OCI-LY3 (cell line): ENCODE measurements around the gene SYCP1.
"Not testable (repeated sequence)": the region's sequence is repeated elsewhere in the genome, so short reads cannot be mapped to it uniquely, and the experiment has no call there.

ENCODE experiments used
- H2AFZ ChIP-seq: fragments of 200-600, 300-600 bp; shearing (Covaris generic); 2 replicates; pipeline ENCODE4 v1.6.0; 2014; ENCODE audit warnings: antibody characterized with exemption, low read depth, low read length
- H3K27ac ChIP-seq: fragments of 200-600, 300-600 bp; sonication (generic); 2 replicates; pipeline ENCODE4 v1.5.1; 2014; ENCODE audit warnings: mild to moderate bottlenecking, low read length, moderate library complexity, mixed read lengths
- H3K27me3 ChIP-seq: fragments of 200-600, 300-600 bp; sonication (generic); 2 replicates; pipeline ENCODE4 v1.6.1; 2014; ENCODE audit warnings: low read depth, low read length, mixed read lengths
- H3K36me3 ChIP-seq: fragments of 200-600, 300-600 bp; sonication (generic); replicated peaks from 2 replicates; pipeline ENCODE3; 2014; ENCODE audit warnings: low read depth, low read length, mixed read lengths
- H3K4me1 ChIP-seq: fragments of 300-600, 200-600 bp; sonication (generic); 2 replicates; pipeline ENCODE4 v1.6.1; 2014; ENCODE audit warnings: low read length, mixed read lengths
- H3K4me2 ChIP-seq: fragments of 200-600, 300-600 bp; sonication (generic); 2 replicates; pipeline ENCODE4 v1.6.1; 2014; ENCODE audit warnings: low read length, mixed read lengths
- H3K4me3 ChIP-seq: fragments of 300-600, 200-600 bp; sonication (generic); 2 replicates; pipeline ENCODE4 v1.5.1; 2014; ENCODE audit warnings: antibody characterized with exemption, mild to moderate bottlenecking, low read length, moderate library complexity
- H3K79me2 ChIP-seq: fragments of 300-600, 200-600 bp; shearing (Covaris generic); 2 replicates; pipeline ENCODE4 v1.6.1; 2014; ENCODE audit warnings: mild to moderate bottlenecking, low read length, mixed read lengths
- H3K9ac ChIP-seq: fragments of 300-600, 200-600 bp; shearing (Covaris generic); 2 replicates; pipeline ENCODE4 v1.6.0; 2014; ENCODE audit warnings: mild to moderate bottlenecking, low read length, moderate library complexity
- H3K9me3 ChIP-seq: fragments of 200-600, 300-600 bp; shearing (Covaris generic); 2 replicates; pipeline ENCODE4 v1.6.1; 2014; ENCODE audit warnings: low read length, mixed read lengths; ENCODE audit not compliant: insufficient read depth
- H4K20me1 ChIP-seq: fragments of 200-600, 300-600 bp; sonication (generic); 2 replicates; pipeline ENCODE4 v1.6.1; 2016; ENCODE audit warnings: low read length, mixed read lengths; ENCODE audit not compliant: insufficient read depth
- EZH2phosphoT487 ChIP-seq: fragments of 200-600 bp; shearing (Covaris generic); IDR thresholded peaks from 2 replicates; pipeline ENCODE4 v1.6.1; 2018; ENCODE audit warnings: antibody characterized with exemption, mixed run types, low read depth
- TF ChIP-seq, protein P1 (sequence below): fragments of 200-600, 300-600 bp; sonication (generic); IDR thresholded peaks from 2 replicates; pipeline ENCODE4 v1.5.1; 2014; ENCODE audit warnings: antibody characterized with exemption, low read length, low read depth

SYCP1 gene

DNA sequence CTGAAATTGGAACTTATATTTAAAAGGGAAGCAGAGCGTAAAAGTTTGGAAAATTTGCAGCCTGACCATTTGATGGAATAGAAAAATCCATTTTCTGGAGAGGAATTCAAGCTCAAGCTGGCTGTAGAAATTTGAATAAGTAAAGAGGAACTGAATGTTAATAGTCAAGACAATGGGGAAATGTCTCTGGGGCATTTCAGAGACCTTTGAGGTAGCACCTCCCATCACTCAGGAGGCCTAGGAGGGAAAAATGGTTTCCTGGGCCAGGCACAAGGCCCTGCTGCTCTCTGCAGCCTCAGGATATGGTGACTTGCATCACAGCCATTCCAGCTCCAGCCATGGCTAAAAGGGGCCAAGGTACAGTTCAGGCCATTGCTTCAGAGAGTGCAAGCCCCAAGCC lies 157.3 kb downstream of the SYCP1 start:
- Histone ChIP-seq H3K4me3 (no peak overlapping the region), H2AFZ (no peak overlapping the region), H3K79me2 (no peaks in the 10 kb centered on the region), H3K27ac (no peak overlapping the region), H3K9ac (no peak overlapping the region), H3K36me3 (no peaks in the 10 kb centered on the region), H3K4me2 (no peak overlapping the region), H4K20me1 (no peaks in the 10 kb centered on the region), H3K27me3 (no peaks in the 10 kb centered on the region), H3K4me1 (no peaks in the 10 kb centered on the region), H3K9me3 (no peaks in the 10 kb centered on the region)
- TF ChIP-seq, protein P1, sequence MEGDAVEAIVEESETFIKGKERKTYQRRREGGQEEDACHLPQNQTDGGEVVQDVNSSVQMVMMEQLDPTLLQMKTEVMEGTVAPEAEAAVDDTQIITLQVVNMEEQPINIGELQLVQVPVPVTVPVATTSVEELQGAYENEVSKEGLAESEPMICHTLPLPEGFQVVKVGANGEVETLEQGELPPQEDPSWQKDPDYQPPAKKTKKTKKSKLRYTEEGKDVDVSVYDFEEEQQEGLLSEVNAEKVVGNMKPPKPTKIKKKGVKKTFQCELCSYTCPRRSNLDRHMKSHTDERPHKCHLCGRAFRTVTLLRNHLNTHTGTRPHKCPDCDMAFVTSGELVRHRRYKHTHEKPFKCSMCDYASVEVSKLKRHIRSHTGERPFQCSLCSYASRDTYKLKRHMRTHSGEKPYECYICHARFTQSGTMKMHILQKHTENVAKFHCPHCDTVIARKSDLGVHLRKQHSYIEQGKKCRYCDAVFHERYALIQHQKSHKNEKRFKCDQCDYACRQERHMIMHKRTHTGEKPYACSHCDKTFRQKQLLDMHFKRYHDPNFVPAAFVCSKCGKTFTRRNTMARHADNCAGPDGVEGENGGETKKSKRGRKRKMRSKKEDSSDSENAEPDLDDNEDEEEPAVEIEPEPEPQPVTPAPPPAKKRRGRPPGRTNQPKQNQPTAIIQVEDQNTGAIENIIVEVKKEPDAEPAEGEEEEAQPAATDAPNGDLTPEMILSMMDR = no peak
- TF ChIP-seq EZH2phosphoT487 = no peak

DNA sequence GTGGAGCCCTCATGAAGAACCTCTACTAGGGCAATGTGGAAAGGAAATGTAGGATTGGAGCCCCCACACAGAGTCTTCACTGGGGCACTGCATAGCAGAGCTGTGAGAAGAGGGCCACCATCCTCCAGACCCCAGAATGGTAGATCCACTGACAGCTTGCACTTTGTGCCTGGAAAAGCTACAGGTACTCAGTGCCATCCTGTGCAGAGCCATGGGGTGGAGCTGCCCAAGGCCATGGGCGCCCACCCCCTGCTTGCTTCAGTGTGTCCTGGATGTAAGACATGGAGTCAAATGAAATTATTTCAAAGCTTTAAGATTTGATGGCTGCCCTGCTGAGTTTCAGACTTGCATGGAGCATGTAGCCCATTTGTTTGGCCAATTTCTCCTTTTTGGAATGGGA lies 157.8 kb downstream of the SYCP1 start:
- H3K4me2 ChIP-seq = no peak overlapping the region
- H3K36me3 ChIP-seq = no peaks in the 10 kb centered on the region
- no peak overlapping the region for H3K4me3 ChIP-seq
- H4K20me1 ChIP-seq = no peaks in the 10 kb centered on the region
- no peaks in the 10 kb centered on the region for H3K27me3 ChIP-seq
- no peak overlapping the region for H2AFZ ChIP-seq
- no peak for TF ChIP-seq EZH2phosphoT487
- TF ChIP-seq, protein P1 = no peak
- no peaks in the 10 kb centered on the region for H3K4me1 ChIP-seq
- no peak overlapping the region for H3K27ac ChIP-seq
- H3K79me2 ChIP-seq = no peaks in the 10 kb centered on the region
- H3K9me3 ChIP-seq = no peaks in the 10 kb centered on the region
- H3K9ac ChIP-seq = no peak overlapping the region

DNA sequence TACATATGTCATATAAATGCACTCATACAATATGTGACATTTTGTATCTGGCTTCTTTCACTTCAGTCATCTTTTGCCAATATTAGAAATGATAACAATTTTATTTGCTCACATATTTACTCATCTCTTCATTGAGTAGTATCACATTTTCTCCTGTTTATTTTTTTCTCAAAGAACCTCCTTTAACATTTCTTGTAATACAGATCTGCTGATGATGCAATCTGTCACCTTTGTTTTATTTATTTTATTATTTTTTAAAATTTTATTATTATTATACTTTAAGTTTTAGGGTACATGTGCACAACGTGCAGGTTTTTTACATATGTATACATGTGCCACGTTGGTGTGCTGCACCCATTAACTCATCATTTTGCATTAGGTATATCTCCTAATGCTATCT lies 159.1 kb downstream of the SYCP1 start:
- Histone ChIP-seq H3K9ac (no peak overlapping the region), H2AFZ (no peak overlapping the region)

DNA sequence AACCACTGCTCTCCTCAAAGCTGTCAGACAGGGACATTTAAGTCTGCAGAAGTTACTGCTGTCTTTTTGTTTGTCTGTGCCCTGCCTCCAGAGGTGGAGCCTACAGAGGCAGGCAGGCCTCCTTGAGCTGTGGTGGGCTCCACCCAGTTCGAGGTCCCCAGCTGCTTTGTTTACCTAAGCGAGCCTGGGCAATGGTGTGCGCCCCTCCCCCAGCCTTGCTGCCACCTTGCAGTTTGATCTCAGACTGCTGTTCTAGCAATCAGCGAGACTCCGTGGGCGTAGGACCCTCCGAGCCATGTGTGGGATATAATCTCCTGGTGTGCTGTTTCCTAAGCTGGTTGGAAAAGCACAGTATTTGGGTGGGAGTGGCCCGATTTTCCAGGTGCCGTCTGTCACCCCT lies 164.9 kb downstream of the SYCP1 start:
- not testable (repeated sequence) for H2AFZ ChIP-seq, H3K4me1 ChIP-seq, H3K27ac ChIP-seq, H4K20me1 ChIP-seq, H3K9me3 ChIP-seq, H3K9ac ChIP-seq, H3K79me2 ChIP-seq, H3K4me3 ChIP-seq, H3K27me3 ChIP-seq, H3K36me3 ChIP-seq, H3K4me2 ChIP-seq

More for the DNA sequence above, 159.1 kb downstream of the SYCP1 start:
- Histone ChIP-seq H3K79me2 (no peaks in the 10 kb centered on the region), H3K27me3 (no peaks in the 10 kb centered on the region), H3K9me3 (no peaks in the 10 kb centered on the region), H3K27ac (no peak overlapping the region), H3K4me1 (no peaks in the 10 kb centered on the region), H3K4me2 (no peak overlapping the region), H4K20me1 (no peaks in the 10 kb centered on the region), H3K4me3 (no peak overlapping the region), H3K36me3 (no peaks in the 10 kb centered on the region)
- TF ChIP-seq, protein P1 = no peak
- no peak for TF ChIP-seq EZH2phosphoT487

DNA sequence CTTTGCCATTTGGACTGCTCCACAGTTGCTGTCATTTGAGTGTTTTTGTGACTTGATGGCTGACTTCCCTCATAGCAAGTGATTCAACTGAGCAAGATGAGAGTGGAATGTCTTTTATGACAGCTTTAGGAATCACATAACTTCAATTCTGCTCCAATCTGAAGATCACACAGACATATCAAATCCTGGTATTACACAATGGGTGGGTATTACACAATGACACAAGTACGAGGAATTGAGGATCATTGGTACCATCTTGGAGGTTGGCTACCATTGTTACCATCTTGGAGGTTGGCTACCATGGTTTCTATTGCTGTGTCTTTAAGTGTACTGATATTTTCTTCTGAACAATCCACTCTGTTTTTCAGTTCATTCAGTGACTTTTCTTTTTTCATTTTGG lies 166.5 kb downstream of the SYCP1 start:
- H3K27ac ChIP-seq = no peak overlapping the region
- no peaks in the 10 kb centered on the region for H3K4me1 ChIP-seq
- TF ChIP-seq EZH2phosphoT487 = no peak
- TF ChIP-seq, protein P1 = no peak
- no peaks in the 10 kb centered on the region for H3K9me3 ChIP-seq
- H3K36me3 ChIP-seq = no peaks in the 10 kb centered on the region
- no peak overlapping the region for H3K4me2 ChIP-seq
- H3K79me2 ChIP-seq = no peaks in the 10 kb centered on the region
- no peak overlapping the region for H3K4me3 ChIP-seq
- no peak overlapping the region for H2AFZ ChIP-seq
- no peaks in the 10 kb centered on the region for H4K20me1 ChIP-seq
- H3K27me3 ChIP-seq = no peaks in the 10 kb centered on the region
- no peak overlapping the region for H3K9ac ChIP-seq
